GM23338 (cell line): ENCODE results near the gene NPEPPS. TPM values are rescaled to one million over a fixed set of nuclear protein-coding genes. Genes with fewer than 3 reads are reported as not detected.
A peak's percentile ranks its signal among the peaks of the same experiment; 100 is the strongest.

Experiments used
- ATAC-seq: fragments of 200-7000 bp; cut with Tn5 transposase; 3 replicates; pipeline ENCODE4 v1.9.1; 2020
- DNase-seq: peaks from one replicate; pipeline ENCODE4 v3.0.0-alpha.2; 2015; ENCODE audit warnings: low spot score
- H2AFZ ChIP-seq: fragments of 200-600 bp; sonication (generic); 2 replicates; pipeline ENCODE4 v1.8.0; 2016; ENCODE audit warnings: antibody characterized with exemption, mild to moderate bottlenecking, moderate library complexity
- H3F3A ChIP-seq: fragments of 200-600 bp; sonication (generic); replicated peaks from 2 replicates; pipeline ENCODE4 v1.8.0; 2017; ENCODE audit warnings: antibody characterized with exemption, mixed run types, low read depth
- H3K27ac ChIP-seq: fragments of 200-600 bp; sonication (generic); 2 replicates; pipeline ENCODE4 v1.6.1; 2016; ENCODE audit warnings: low read depth
- H3K27me3 ChIP-seq: fragments of 200-600 bp; sonication (generic); 2 replicates; pipeline ENCODE4 v1.8.0; 2016; ENCODE audit warnings: mild to moderate bottlenecking, mixed run types, moderate library complexity; ENCODE audit not compliant: insufficient read depth
- H3K36me3 ChIP-seq: fragments of 200-600 bp; sonication (generic); 2 replicates; pipeline ENCODE4 v1.8.0; 2016; ENCODE audit warnings: mild to moderate bottlenecking; ENCODE audit not compliant: insufficient read depth
- H3K4me1 ChIP-seq: fragments of 200-600 bp; sonication (generic); 2 replicates; pipeline ENCODE4 v1.8.0; 2016; ENCODE audit warnings: mild to moderate bottlenecking, moderate library complexity; ENCODE audit not compliant: insufficient read depth
- H3K4me2 ChIP-seq: fragments of 200-600 bp; sonication (generic); 2 replicates; pipeline ENCODE4 v1.7.1; 2017; ENCODE audit warnings: mixed run types
- H3K4me3 ChIP-seq: fragments of 200-600 bp; sonication (generic); 2 replicates; pipeline ENCODE4 v1.6.1; 2016; ENCODE audit warnings: mixed run types
- H3K79me2 ChIP-seq: fragments of 200-600 bp; sonication (generic); replicated peaks from 2 replicates; pipeline ENCODE4 v1.8.0; 2017; ENCODE audit warnings: mild to moderate bottlenecking; ENCODE audit not compliant: insufficient read depth
- H3K9me2 ChIP-seq: fragments of 200-600 bp; sonication (generic); 2 replicates; pipeline ENCODE4 v1.8.0; 2017; ENCODE audit not compliant: insufficient read depth
- H4K20me1 ChIP-seq: fragments of 200-600 bp; sonication (generic); replicated peaks from 2 replicates; pipeline ENCODE4 v1.8.0; 2017; ENCODE audit warnings: mild to moderate bottlenecking; ENCODE audit not compliant: insufficient read depth
- H3K27ac Mint-ChIP-seq: 2 replicates; pipeline ENCODE4 v1.8.0; 2020; ENCODE audit warnings: inconsistent platforms, mild to moderate bottlenecking, moderate library complexity, mixed read lengths
- H3K27me3 Mint-ChIP-seq: 3 replicates; pipeline ENCODE4 v1.8.0; 2022; ENCODE audit warnings: low read depth, mild to moderate bottlenecking, moderate library complexity, mixed read lengths, inconsistent platforms; ENCODE audit not compliant: insufficient read depth, poor library complexity
- H3K36me3 Mint-ChIP-seq: 3 replicates; pipeline ENCODE4 v1.8.0; 2021; ENCODE audit warnings: low read depth, mild to moderate bottlenecking, inconsistent platforms, moderate library complexity, mixed read lengths
- H3K4me1 Mint-ChIP-seq: 3 replicates; pipeline ENCODE4 v1.8.0; 2020; ENCODE audit warnings: mild to moderate bottlenecking, inconsistent platforms, mixed read lengths
- H3K4me3 Mint-ChIP-seq: 3 replicates; pipeline ENCODE4 v1.8.0; 2021; ENCODE audit warnings: moderate library complexity, mild to moderate bottlenecking, inconsistent platforms, mixed read lengths
- H3K9me3 Mint-ChIP-seq: 3 replicates; pipeline ENCODE4 v1.8.0; 2020; ENCODE audit warnings: moderate library complexity, mild to moderate bottlenecking, inconsistent platforms, mixed read lengths
- CREB1 ChIP-seq: fragments of 250-450 bp; sonication (Bioruptor Pico); IDR thresholded peaks from 2 replicates; pipeline ENCODE4 v1.5.0; 2020; ENCODE audit warnings: low read depth, mild to moderate bottlenecking, moderate library complexity
- EZH2 ChIP-seq: fragments of 200-600 bp; sonication (generic); IDR thresholded peaks from one replicate; pipeline ENCODE4 v1.8.0; 2017; ENCODE audit warnings: antibody characterized with exemption, mild to moderate bottlenecking, low read depth; ENCODE audit not compliant: unreplicated experiment
- EZH2phosphoT487 ChIP-seq: fragments of 200-600 bp; sonication (generic); IDR thresholded peaks from one replicate; pipeline ENCODE4 v1.8.1; 2018; ENCODE audit warnings: antibody characterized with exemption; ENCODE audit not compliant: unreplicated experiment
- JUNB ChIP-seq: IDR thresholded peaks from one replicate; pipeline ENCODE4 v1.6.1; 2016; ENCODE audit warnings: antibody characterized with exemption; ENCODE audit not compliant: unreplicated experiment
- STAT1 ChIP-seq: IDR thresholded peaks from one replicate; pipeline ENCODE4 v1.6.1; 2016; ENCODE audit warnings: antibody characterized with exemption; ENCODE audit not compliant: unreplicated experiment
- ZNF114 ChIP-seq: fragments of 250-450 bp; sonication (Bioruptor Pico); IDR thresholded peaks from 2 replicates; pipeline ENCODE4 v1.5.0; 2020; ENCODE audit warnings: mild to moderate bottlenecking, moderate library complexity
- polyA plus RNA-seq: library from polyadenylated mRNA; unstranded; fragments of >200 nt; fragmentation: Nextera tagmentation; extraction: Ambion mirVana; gene quantifications from 2 replicates; pipeline ENCODE4 v1.2.1, GENCODE V29; 2016
- total RNA-seq: library from RNA; depleted of rRNA; stranded (reverse); fragments of >200 nt; shearing (Covaris generic); gene quantifications from 2 replicates; pipeline ENCODE4 v1.2.3, GENCODE V29; 2014
- TF ChIP-seq, protein P1 (sequence below), 2 experiments: fragments of 200-600 bp in 1 of 2; sonication (generic) in 1 of 2; conservative IDR thresholded peaks; 2 replicates each; pipeline versions ENCODE4 v1.5.1 to v1.6.1; 2016 to 2017; ENCODE audit warnings: antibody characterized with exemption in 2 of 2, low read depth in 2 of 2, mild to moderate bottlenecking in 2 of 2, moderate library complexity in 1 of 2
- TF ChIP-seq, protein P2 (sequence below): fragments of 250-450 bp; sonication (Bioruptor Pico); IDR thresholded peaks from 2 replicates; pipeline ENCODE4 v1.5.0; 2020; ENCODE audit warnings: mild to moderate bottlenecking, moderate library complexity
- TF ChIP-seq, protein P3 (sequence below): IDR thresholded peaks from one replicate; pipeline ENCODE4 v1.6.1; 2018; ENCODE audit warnings: antibody characterized with exemption; ENCODE audit not compliant: unreplicated experiment

The NPEPPS gene
- total and polyA plus RNA-seq, 2 experiments from 2014 or later = 91.5 to 113 TPM

DNA sequence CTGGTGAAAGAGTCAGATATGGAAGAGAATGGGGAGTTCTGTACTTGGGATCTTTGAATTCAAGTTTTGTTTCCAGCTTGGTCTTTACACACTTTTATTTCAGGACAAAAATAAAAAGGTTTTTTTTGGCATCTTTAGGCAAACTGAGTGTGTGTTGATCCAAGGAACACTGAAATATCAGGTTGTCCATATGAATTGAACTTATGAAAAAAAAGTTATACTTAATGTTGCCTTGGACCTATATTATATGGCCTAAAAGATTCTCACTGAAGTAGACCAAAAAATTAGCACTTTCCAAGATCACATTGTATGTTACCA, 133.7 kb downstream of the NPEPPS start:
- Mint-ChIP-seq H3K27me3 (peaks cover 3% of the 10 kb centered on the region), H3K9me3 (no peaks in the 10 kb centered on the region), H3K27ac (peak overlapping the region; percentile 46; the same call in 1 of the 2 replicates), H3K36me3 (peaks cover 97% of the 10 kb centered on the region), H3K4me1 (peaks cover 17% of the 10 kb centered on the region), H3K4me3 (peak overlapping the region; percentile 50; the same call in 2 of the 3 replicates)
- Histone ChIP-seq H3K27ac (peak overlapping the region; percentile 82), H3K4me3 (no peak overlapping the region), H3K79me2 (peaks cover 51% of the 10 kb centered on the region), H3F3A (peaks cover 68% of the 10 kb centered on the region), H3K9me2 (no peaks in the 10 kb centered on the region), H3K4me2 (peak overlapping the region; percentile 35), H3K4me1 (peaks cover 13% of the 10 kb centered on the region), H3K27me3 (no peaks in the 10 kb centered on the region), H4K20me1 (peaks cover 53% of the 10 kb centered on the region), H3K36me3 (peaks cover 79% of the 10 kb centered on the region), H2AFZ (no peak overlapping the region)
- DNase-seq = no peak
- TF ChIP-seq CREB1 (CRISPR knock-in tag) (no peak), ZNF114 (CRISPR knock-in tag) (no peak)
- TF ChIP-seq, protein P1, sequence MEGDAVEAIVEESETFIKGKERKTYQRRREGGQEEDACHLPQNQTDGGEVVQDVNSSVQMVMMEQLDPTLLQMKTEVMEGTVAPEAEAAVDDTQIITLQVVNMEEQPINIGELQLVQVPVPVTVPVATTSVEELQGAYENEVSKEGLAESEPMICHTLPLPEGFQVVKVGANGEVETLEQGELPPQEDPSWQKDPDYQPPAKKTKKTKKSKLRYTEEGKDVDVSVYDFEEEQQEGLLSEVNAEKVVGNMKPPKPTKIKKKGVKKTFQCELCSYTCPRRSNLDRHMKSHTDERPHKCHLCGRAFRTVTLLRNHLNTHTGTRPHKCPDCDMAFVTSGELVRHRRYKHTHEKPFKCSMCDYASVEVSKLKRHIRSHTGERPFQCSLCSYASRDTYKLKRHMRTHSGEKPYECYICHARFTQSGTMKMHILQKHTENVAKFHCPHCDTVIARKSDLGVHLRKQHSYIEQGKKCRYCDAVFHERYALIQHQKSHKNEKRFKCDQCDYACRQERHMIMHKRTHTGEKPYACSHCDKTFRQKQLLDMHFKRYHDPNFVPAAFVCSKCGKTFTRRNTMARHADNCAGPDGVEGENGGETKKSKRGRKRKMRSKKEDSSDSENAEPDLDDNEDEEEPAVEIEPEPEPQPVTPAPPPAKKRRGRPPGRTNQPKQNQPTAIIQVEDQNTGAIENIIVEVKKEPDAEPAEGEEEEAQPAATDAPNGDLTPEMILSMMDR (conservative IDR thresholded peaks at IDR 0.05; ENCODE audit: low read depth in 2 of 2) = peak in 1 of 2 experiments; percentile 10; a peak in 1 of 4 replicates
- no peak for ATAC-seq

DNA sequence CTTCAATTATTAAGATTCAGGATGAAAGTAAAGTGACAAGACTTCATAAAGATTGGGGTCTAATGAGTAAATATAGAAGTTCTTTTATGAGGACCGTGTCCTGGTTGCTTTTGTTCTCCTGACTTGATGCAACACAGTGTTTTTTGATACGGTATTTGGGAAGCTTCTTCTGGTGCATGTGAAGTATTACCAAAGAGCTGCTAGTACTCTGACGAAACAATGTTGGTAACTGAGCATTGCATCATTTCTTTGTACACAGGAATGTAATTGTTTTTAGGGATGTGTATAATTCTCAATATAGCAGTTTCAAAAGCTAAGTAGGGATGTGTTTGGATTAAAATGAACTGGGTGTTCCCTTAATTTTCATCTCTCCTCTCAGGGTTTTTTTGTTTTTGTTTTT, 134.7 kb downstream of the NPEPPS start:
- Mint-ChIP-seq H3K27me3 (peaks cover 3% of the 10 kb centered on the region), H3K9me3 (no peaks in the 10 kb centered on the region), H3K36me3 (peaks cover 99% of the 10 kb centered on the region), H3K27ac (peak overlapping the region; percentile 84), H3K4me3 (no peak overlapping the region), H3K4me1 (peaks cover 17% of the 10 kb centered on the region)
- Histone ChIP-seq H3K9me2 (no peaks in the 10 kb centered on the region), H3K79me2 (peaks cover 47% of the 10 kb centered on the region), H3K4me1 (peaks cover 13% of the 10 kb centered on the region), H3K4me2 (no peak overlapping the region), H4K20me1 (peaks cover 49% of the 10 kb centered on the region), H3K4me3 (no peak overlapping the region), H3F3A (peaks cover 67% of the 10 kb centered on the region), H3K36me3 (peaks cover 81% of the 10 kb centered on the region), H2AFZ (no peak overlapping the region), H3K27ac (peak overlapping the region; percentile 82), H3K27me3 (no peaks in the 10 kb centered on the region)
- ATAC-seq (no peak), DNase-seq (no peak)
- TF ChIP-seq EZH2phosphoT487 = no peak
- no peak for TF ChIP-seq CREB1 (CRISPR knock-in tag)
- TF ChIP-seq, protein P2, sequence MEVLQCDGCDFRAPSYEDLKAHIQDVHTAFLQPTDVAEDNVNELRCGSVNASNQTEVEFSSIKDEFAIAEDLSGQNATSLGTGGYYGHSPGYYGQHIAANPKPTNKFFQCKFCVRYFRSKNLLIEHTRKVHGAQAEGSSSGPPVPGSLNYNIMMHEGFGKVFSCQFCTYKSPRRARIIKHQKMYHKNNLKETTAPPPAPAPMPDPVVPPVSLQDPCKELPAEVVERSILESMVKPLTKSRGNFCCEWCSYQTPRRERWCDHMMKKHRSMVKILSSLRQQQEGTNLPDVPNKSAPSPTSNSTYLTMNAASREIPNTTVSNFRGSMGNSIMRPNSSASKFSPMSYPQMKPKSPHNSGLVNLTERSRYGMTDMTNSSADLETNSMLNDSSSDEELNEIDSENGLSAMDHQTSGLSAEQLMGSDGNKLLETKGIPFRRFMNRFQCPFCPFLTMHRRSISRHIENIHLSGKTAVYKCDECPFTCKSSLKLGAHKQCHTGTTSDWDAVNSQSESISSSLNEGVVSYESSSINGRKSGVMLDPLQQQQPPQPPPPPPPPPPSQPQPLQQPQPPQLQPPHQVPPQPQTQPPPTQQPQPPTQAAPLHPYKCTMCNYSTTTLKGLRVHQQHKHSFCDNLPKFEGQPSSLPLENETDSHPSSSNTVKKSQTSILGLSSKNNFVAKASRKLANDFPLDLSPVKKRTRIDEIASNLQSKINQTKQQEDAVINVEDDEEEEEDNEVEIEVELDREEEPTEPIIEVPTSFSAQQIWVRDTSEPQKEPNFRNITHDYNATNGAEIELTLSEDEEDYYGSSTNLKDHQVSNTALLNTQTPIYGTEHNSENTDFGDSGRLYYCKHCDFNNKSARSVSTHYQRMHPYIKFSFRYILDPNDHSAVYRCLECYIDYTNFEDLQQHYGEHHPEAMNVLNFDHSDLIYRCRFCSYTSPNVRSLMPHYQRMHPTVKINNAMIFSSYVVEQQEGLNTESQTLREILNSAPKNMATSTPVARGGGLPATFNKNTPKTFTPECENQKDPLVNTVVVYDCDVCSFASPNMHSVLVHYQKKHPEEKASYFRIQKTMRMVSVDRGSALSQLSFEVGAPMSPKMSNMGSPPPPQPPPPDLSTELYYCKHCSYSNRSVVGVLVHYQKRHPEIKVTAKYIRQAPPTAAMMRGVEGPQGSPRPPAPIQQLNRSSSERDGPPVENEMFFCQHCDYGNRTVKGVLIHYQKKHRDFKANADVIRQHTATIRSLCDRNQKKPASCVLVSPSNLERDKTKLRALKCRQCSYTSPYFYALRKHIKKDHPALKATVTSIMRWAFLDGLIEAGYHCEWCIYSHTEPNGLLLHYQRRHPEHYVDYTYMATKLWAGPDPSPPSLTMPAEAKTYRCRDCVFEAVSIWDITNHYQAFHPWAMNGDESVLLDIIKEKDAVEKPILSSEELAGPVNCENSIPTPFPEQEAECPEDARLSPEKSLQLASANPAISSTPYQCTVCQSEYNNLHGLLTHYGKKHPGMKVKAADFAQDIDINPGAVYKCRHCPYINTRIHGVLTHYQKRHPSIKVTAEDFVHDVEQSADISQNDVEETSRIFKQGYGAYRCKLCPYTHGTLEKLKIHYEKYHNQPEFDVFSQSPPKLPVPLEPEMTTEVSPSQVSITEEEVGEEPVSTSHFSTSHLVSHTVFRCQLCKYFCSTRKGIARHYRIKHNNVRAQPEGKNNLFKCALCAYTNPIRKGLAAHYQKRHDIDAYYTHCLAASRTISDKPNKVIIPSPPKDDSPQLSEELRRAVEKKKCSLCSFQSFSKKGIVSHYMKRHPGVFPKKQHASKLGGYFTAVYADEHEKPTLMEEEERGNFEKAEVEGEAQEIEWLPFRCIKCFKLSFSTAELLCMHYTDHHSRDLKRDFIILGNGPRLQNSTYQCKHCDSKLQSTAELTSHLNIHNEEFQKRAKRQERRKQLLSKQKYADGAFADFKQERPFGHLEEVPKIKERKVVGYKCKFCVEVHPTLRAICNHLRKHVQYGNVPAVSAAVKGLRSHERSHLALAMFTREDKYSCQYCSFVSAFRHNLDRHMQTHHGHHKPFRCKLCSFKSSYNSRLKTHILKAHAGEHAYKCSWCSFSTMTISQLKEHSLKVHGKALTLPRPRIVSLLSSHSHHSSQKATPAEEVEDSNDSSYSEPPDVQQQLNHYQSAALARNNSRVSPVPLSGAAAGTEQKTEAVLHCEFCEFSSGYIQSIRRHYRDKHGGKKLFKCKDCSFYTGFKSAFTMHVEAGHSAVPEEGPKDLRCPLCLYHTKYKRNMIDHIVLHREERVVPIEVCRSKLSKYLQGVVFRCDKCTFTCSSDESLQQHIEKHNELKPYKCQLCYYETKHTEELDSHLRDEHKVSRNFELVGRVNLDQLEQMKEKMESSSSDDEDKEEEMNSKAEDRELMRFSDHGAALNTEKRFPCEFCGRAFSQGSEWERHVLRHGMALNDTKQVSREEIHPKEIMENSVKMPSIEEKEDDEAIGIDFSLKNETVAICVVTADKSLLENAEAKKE (CRISPR knock-in tag) = no peak
- TF ChIP-seq ZNF114 (CRISPR knock-in tag) = no peak
- TF ChIP-seq EZH2 = no peak
- TF ChIP-seq, protein P3, sequence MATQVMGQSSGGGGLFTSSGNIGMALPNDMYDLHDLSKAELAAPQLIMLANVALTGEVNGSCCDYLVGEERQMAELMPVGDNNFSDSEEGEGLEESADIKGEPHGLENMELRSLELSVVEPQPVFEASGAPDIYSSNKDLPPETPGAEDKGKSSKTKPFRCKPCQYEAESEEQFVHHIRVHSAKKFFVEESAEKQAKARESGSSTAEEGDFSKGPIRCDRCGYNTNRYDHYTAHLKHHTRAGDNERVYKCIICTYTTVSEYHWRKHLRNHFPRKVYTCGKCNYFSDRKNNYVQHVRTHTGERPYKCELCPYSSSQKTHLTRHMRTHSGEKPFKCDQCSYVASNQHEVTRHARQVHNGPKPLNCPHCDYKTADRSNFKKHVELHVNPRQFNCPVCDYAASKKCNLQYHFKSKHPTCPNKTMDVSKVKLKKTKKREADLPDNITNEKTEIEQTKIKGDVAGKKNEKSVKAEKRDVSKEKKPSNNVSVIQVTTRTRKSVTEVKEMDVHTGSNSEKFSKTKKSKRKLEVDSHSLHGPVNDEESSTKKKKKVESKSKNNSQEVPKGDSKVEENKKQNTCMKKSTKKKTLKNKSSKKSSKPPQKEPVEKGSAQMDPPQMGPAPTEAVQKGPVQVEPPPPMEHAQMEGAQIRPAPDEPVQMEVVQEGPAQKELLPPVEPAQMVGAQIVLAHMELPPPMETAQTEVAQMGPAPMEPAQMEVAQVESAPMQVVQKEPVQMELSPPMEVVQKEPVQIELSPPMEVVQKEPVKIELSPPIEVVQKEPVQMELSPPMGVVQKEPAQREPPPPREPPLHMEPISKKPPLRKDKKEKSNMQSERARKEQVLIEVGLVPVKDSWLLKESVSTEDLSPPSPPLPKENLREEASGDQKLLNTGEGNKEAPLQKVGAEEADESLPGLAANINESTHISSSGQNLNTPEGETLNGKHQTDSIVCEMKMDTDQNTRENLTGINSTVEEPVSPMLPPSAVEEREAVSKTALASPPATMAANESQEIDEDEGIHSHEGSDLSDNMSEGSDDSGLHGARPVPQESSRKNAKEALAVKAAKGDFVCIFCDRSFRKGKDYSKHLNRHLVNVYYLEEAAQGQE = no peak
- TF ChIP-seq JUNB = no peak
- no peak for TF ChIP-seq STAT1
